NCI-H524 (cell line): Measurements from ENCODE around the gene RFX2.
A peak's percentile ranks its signal among the peaks of the same experiment; 100 is the strongest.
"Not testable (repeated sequence)": the region's sequence is repeated elsewhere in the genome, so short reads cannot be mapped to it uniquely, and the experiment has no call there.

Experiments
- DNase-seq, 2 experiments: peaks; one replicate each; lab custom pipeline; 2025; lab: John Stamatoyannopoulos, UW

Gene RFX2

GRCh38 chr19:6110360-6110977 lies at the start of gene RFX2:
Gene RFX2, minus strand, starts transcription at chr19:6110500. Its CDS starts 63,004 bp downstream, at chr19:6047496.
- DNase-seq = peak; percentile 99

GRCh38 chr19:6156033-6156432 lies 45.7 kb upstream of the RFX2 start:
- DNase-seq = no peak

- no peak for DNase-seq
Measured at GRCh38 chr19:6150289-6150688, 40.0 kb upstream of the RFX2 start.

GRCh38 chr19:6141217-6141616 lies 30.9 kb upstream of the RFX2 start:
- no peak for DNase-seq

- DNase-seq = no peak
Measured at GRCh38 chr19:6138511-6138910, 28.2 kb upstream of the RFX2 start.

GRCh38 chr19:6138066-6138465 lies 27.8 kb upstream of the RFX2 start:
- no peak for DNase-seq

GRCh38 chr19:6133231-6133630 lies 22.9 kb upstream of the RFX2 start:
- no peak for DNase-seq

GRCh38 chr19:6132482-6132881 lies 22.2 kb upstream of the RFX2 start:
- no peak for DNase-seq

GRCh38 chr19:6127716-6128335 lies 17.5 kb upstream of the RFX2 start:
- DNase-seq = no peak

- peak; percentile 66 to 77 for DNase-seq
Measured at GRCh38 chr19:6126335-6126974, 16.2 kb upstream of the RFX2 start.

GRCh38 chr19:6125571-6125989 lies 15.3 kb upstream of the RFX2 start:
- DNase-seq = peak; percentile 80 to 85

GRCh38 chr19:6119031-6119430 lies 8.7 kb upstream of the RFX2 start:
- DNase-seq = no peak

GRCh38 chr19:6118043-6118442 lies 7.7 kb upstream of the RFX2 start:
- no peak for DNase-seq

GRCh38 chr19:6117534-6117933 lies 7.2 kb upstream of the RFX2 start:
- no peak for DNase-seq

GRCh38 chr19:6116749-6117430 lies 6.6 kb upstream of the RFX2 start:
- no peak for DNase-seq

GRCh38 chr19:6115992-6116391 lies 5.7 kb upstream of the RFX2 start:
- DNase-seq = no peak

GRCh38 chr19:6113616-6114188 lies 3.4 kb upstream of the RFX2 start:
- no peak for DNase-seq

GRCh38 chr19:6109947-6110346 lies 353 bp downstream of the RFX2 start:
- DNase-seq = no peak

GRCh38 chr19:6108721-6109633 lies 1.3 kb downstream of the RFX2 start:
- peak in 1 of 2 experiments; percentile 60 for DNase-seq

GRCh38 chr19:6106643-6107294 lies 3.5 kb downstream of the RFX2 start:
- not testable (repeated sequence) for DNase-seq

GRCh38 chr19:6105444-6105843 lies 4.9 kb downstream of the RFX2 start:
- DNase-seq = no peak
